HG02623 (cell line): ENCODE data around the gene ABHD13.
"Not testable (repeated sequence)": the region's sequence is repeated elsewhere in the genome, so short reads cannot be mapped to it uniquely, and the experiment has no call there.

Experiments used
- ATAC-seq: cut with Tn5 transposase; IDR thresholded peaks from one replicate; pipeline ENCODE4 v1.9.1; 2021; ENCODE audit warnings: moderate library complexity; ENCODE audit not compliant: unreplicated experiment

ABHD13 gene

DNA sequence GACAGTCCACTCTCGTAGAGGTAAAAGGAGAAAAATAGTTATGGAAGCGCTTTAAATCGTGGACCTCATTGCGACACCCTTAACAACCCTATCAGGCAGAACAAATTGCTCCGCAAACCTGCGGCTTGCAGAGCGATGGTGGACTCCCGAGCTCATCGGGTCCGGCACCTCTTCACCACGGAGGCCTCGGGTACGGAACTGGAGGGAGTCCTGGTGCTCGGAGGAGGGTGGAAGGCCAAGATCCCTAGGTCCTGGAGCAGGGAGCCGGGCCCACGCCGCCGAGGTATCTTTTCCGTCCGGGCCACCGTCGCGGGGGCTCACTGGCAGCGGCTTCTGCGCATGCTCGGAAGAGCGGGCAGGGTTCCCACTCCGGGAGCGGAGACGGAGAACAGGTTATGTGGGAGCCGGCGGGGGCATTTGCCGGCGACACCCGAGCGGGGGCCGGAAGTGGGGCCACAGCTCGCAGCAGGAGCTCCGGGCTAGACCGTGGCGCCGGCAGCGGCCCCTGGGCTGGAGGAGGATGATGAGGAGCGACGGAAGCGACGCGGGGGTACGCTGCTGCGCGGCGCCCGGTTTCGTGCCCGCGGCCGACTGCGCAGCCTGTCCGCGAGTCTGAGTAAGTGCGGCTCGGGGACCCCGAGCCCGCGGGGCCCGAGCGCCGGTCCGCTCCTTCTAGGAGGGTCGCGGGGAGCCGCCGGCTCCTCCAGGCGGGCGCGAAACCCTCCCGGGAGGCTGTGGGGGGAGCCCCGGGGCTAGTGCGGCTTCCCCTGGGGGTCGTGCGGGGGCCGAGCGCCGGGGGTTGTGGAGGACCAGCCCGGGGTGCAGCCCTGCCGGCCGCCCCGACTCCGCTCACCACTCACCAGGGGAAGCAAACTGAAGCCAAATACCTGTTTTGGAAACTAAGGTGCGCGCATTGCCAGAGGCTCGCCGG lies at the start of gene ABHD13:
Gene ABHD13 (plus strand): TSS at position 349 of the 931 bp plus-strand sequence. CDS start 10,827 bp downstream, outside the sequence.
- ATAC-seq: peak; percentile 76

- ATAC-seq: no peak
Measured at GRCh38 chr13:108168929-108169328, 49.3 kb upstream of the ABHD13 start.

DNA sequence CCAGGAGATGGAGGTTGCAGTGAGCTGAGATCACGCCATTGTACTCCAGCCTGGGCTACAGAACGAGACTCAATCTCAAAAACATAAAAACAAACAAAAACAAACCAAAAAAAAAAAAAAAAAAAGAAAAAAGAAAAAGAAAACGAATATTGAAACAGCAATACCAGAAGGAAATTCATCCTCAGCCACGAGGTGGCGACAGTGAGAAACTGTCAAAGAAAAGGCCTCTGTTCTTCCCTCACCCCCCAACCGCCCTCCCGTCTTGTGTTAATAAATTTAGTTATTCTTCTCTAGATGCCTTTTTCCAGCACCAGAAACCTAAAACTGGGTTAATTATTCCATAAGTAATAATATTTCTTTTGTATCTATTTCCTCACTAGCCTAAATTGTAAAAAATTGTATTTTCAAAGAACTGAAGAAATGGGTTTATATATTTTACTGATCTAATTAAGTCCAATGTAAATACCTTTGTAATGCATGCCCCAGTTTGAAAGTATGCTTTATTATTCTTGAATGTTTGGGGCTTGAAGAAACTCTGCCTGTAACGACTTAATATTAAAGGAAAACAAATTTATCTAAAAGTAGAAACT lies 41.4 kb upstream of the ABHD13 start:
- no peak for ATAC-seq

- ATAC-seq: no peak
Measured at GRCh38 chr13:108178078-108178477, 40.1 kb upstream of the ABHD13 start.

DNA sequence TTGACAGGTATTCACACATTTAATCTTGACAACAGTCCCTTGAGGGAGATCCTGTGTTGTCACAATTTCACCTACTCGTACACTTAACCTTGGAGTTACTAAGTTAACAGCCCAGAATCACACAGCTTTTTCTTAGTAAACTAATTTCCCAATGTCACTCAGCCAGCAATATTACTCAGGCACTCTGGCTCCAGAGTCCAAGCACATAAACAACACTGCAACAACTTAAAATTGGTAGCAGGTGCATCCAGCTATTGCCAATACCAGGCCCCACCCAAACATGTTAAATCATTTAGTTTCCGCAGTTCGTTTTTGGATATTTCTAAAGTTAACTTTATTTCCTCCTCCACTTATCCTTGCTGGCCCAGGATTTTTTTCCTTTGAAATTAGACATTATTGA lies 35.5 kb upstream of the ABHD13 start:
- no peak for ATAC-seq

- ATAC-seq: no peak
Measured at GRCh38 chr13:108185223-108185622, 33.0 kb upstream of the ABHD13 start.

DNA sequence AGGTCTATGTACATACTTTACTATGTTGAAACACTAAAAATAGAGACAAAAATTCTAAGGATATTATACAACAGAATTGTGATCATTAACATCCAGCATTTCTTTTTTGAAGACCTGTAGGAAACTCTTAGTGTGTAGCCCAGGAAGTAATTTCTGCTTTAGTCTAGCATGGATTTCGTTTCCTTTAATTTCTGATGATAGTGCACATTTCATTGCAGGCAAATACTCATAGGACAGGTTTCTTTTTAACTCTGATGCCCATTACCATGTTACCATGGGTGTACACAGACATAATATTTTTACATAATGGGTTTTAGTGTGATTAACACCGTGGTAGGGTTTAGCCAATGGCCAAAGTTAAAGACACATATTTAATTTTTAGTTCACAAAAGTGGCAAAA lies 29.9 kb upstream of the ABHD13 start:
- ATAC-seq: no peak

GRCh38 chr13:108190897-108191296 lies 27.3 kb upstream of the ABHD13 start:
- no peak for ATAC-seq

DNA sequence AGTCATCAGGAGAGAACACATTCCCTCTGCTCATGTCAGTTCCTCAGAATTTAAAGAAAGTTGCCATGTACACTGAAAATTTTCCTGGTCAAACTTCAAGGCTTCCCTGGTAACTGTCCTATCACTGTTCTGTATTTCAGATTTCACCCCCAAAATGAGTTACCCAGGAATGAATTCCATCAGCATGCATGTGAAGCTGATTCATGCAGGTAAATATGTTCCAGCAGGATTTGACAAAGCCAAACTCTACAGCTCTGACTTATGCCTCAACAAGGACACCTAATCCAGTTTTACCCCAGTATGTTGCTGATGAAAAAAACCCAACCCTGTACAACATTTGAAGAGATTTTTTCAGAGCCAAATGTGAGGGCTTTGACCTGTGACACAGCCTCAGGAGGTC lies 24.4 kb upstream of the ABHD13 start:
- no peak for ATAC-seq

DNA sequence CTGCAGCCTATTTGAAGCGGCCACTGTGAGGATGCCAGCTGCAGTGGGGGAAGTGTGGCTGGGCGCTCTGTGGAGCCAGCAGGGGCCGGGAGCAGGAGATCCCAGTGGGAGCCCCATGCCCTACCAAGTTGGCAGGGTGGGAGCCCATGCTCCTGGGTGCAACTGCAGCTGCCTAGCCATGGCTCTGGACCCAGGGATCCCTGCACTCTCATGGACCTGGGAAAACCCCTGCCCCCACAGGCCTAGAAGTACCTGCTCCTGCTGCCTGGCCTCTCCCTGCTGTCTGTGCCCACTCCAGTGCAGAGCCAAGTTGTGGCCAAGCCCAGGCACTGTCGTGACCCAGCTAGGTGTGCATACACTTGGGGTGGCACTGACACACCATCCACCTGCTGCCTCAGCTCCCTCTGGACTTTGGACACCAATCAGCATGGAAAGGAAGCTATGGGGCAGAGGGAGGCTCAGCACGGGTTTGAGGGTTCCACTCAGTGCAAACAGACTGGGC lies 23.7 kb upstream of the ABHD13 start:
- no peak for ATAC-seq

GRCh38 chr13:108195146-108195545 lies 23.0 kb upstream of the ABHD13 start:
- no peak for ATAC-seq

DNA sequence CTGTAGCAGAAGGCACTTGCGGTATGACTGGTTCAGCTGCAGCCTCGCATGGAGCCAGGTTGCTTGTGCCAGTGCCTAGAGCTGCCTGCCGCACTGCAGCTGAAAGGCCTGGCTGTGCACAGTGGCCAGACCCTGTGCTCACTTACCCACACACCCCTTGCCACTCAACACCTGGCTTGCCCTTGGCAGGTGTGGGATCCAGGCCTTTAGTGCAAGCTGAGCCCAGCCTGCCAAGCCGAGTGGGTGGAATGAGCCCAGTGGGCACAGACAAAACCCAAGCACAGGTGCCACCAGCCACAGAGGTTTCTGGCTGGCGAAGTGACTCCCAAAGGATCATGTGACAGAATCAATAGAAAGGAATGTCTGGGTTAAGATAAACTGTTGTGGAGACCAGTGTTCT lies 22.3 kb upstream of the ABHD13 start:
- no peak for ATAC-seq

DNA sequence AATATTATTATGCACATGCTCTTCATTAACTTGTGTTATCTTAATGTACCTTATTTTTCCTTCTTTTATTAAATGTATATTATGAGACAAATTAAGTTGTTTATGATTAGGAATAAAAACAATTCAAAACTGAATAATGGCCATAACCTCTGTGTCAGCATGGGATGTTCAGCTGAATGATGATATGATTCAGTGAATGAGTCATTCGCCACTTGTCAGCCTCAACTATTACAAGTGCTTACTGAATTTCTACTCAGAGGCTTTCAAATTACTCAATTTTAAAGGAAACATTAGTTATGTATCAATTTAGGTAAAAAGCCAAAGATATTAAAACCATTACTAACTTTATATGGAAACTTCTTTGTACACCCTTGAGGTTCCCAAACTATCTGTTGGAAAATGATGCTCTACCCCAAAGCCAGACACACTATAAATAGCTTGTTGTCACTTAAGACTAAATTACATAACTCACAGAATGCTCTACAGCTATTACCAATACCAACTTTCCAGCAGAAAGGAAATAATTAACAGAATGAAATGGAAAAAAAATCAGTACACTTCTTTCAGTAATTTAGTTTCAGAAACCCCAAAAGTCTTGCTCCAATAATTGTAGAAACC lies 17.3 kb upstream of the ABHD13 start:
- ATAC-seq: no peak

DNA sequence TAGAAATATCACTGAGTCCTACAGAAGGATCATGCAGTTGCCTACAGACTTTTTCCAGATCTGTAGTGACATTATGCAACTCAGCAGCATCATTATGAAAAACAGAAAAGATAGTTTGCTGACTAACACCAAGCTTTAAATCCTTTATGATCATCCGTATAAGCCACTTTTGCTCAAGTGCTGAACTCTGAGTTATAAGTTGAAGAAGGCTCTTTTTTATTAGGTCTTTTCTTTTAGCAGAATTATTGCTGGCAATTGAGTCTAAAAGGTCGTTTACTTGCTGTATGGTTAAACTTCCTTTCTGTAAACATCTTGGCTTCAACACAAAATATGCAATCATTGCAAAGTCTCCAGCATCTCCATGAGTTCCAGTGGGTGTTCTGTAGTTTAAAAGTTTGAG lies 7.6 kb upstream of the ABHD13 start:
- no peak for ATAC-seq

- peak; percentile 45 for ATAC-seq
Measured at GRCh38 chr13:108212886-108213285, 5.3 kb upstream of the ABHD13 start.

- ATAC-seq: no peak
Measured at GRCh38 chr13:108213946-108214345, 4.2 kb upstream of the ABHD13 start.

- no peak for ATAC-seq
Measured at GRCh38 chr13:108214441-108215271, 3.5 kb upstream of the ABHD13 start.

GRCh38 chr13:108215436-108215835 lies 2.8 kb upstream of the ABHD13 start, which contains the start of gene LIG4:
Gene LIG4, minus strand, starts transcription at chr13:108215536. Its CDS starts 4,268 bp downstream, at chr13:108211268.
- ATAC-seq: peak; percentile 63

DNA sequence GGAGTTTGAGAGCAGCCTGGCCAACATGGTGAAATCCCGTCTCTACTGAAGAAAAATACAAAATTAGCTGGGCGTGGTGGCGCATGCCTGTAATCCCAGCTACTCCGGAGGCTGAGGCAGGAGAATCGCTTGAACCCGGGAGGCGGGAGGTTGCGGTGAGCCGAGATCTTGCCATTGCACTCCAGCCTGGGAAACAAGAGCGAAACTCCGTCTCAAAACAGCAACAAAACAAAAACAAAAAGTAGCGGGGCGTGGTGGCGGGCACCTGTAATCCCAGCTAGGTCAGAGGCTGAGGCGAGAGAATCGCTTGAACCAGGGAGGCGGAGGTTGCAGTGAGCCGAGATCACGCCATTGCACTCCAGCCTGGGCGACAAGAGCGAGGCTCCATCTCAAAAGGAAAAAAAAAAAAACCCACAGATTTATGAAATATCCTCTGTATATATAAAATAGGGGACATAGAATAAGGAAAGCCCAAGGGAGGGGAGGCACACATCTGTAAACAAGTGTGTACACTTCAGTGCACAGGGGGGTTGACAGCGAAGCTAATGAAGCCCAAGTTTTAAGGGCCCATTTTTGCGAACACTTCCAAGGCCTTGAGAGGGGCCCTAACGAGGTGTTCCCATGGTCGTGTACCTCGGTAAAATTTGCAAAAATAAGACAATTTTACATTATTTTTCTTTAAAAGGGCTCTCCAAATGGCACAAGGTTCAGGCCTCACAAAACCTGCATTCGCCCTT lies 717 bp upstream of the ABHD13 start:
- not testable (repeated sequence) for ATAC-seq

- ATAC-seq: no peak
Measured at GRCh38 chr13:108220041-108220440, 1.8 kb downstream of the ABHD13 start.
